NCI-H2081 (cell line): ENCODE measurements around the gene KRTAP19-1.

ENCODE experiments used
- DNase-seq, 2 experiments: peaks; one replicate each; lab custom pipeline; 2025; lab: John Stamatoyannopoulos, UW

KRTAP19-1 gene

GRCh38 chr21:30480145-30480544 is at the start of gene KRTAP19-1:
Gene KRTAP19-1, minus strand, starts transcription at chr21:30480367. Its CDS starts 50 bp downstream, at chr21:30480317.
- no peak for DNase-seq

- DNase-seq = no peak
Measured at GRCh38 chr21:30518876-30519275, 38.7 kb upstream of the KRTAP19-1 start.

GRCh38 chr21:30515681-30516080 is 35.5 kb upstream of the KRTAP19-1 start:
- DNase-seq = no peak

GRCh38 chr21:30505621-30506205 is 25.5 kb upstream of the KRTAP19-1 start:
- DNase-seq = peak; percentile 33 to 46

DNA sequence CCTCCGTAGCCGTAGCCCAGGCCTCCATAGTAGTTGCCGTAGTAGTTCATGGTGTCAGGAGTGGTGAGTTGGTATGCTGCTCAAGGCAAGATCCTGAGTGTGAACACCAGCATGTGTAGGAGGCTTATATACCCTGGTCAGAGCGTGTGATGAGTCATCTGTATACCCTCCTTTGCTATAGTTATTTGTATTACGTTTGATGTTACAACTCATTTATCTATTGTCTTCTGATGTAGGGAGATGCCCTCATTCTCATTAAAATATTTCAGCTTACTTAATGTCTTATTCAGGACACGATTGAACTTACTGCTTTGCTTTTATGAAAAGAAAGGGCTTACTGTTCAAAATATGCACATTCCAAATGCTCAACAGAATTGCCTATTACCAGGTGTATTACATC is 21.9 kb upstream of the KRTAP19-1 start, which contains the start of gene KRTAP19-5:
Gene KRTAP19-5 (minus strand): TSS at position 101 of the 400 bp plus-strand sequence. CDS start 51 bp downstream, at position 50.
- DNase-seq = no peak

DNA sequence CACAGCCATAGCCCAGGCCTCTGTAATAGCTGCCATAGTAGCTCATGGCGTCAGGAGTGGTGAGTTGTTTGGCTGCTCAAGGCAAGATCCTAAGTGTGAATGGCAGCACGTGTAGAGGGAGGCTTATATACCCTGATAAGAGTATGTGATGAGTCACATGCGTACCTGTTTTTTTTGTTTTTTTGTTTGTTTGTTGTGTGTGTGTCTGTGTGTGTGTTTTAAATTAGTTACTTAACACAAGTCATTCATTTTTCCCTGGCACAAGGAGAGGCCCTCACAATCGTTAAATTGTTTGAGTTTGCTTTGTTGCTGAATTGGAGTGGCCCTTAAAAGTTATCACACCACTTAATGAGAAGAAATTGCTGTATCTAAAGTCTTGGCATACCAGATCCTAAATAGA is 16.9 kb upstream of the KRTAP19-1 start, which contains the start of gene KRTAP19-4:
Gene KRTAP19-4 (minus strand): TSS at position 101 of the 400 bp plus-strand sequence. CDS start 55 bp downstream, at position 46.
- DNase-seq = no peak

DNA sequence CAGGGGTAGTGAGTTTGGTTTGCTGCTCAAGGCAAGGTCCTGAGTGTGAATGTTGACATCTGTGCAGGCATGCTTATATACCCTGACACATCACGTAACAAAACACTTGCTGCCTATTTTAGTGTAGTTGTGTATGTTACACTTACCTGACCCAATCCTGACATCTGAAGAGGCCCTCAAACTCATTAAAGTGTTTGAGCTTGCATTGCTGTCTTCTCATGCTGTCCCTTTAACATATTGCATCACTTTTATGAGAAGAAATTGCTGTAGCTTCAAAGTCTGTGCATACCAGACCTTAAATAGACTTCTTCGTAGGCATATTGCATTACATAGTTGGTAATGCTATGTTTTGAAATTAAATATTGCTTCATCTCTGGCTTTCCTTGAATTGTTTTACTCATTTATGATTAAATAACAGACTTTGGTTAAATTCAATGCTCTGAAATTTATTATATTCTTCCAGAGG is 11.8 kb upstream of the KRTAP19-1 start, which contains the start of gene KRTAP19-3:
Gene KRTAP19-3 (minus strand): TSS at position 51 of the 466 bp plus-strand sequence. CDS start 56 bp downstream, outside the sequence.
- DNase-seq = no peak

GRCh38 chr21:30487336-30487735 is 7.2 kb upstream of the KRTAP19-1 start, which contains the start of gene KRTAP19-2:
Gene KRTAP19-2, minus strand, starts transcription at chr21:30487436. Its CDS starts 88 bp downstream, at chr21:30487348.
- no peak for DNase-seq

DNA sequence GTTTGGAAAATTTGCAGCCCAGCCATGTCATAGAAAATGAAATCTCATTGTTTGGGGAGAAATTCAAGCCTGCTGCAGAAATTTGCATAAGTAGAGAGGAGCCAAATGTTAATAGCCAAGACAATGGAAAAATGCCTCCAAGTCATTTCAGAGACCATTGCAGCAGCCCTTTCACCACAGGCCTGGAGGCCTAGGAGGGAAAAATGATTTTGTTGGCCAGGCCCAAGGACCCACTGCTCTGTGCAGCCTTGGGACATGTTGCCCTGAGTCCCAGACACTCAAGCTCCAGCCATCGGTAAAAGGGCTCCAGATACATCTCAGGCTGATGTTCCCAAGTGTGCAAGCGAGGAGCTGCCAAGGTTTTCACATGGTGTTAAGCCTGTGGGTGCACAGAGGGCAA is 6.0 kb upstream of the KRTAP19-1 start:
- no peak for DNase-seq

DNA sequence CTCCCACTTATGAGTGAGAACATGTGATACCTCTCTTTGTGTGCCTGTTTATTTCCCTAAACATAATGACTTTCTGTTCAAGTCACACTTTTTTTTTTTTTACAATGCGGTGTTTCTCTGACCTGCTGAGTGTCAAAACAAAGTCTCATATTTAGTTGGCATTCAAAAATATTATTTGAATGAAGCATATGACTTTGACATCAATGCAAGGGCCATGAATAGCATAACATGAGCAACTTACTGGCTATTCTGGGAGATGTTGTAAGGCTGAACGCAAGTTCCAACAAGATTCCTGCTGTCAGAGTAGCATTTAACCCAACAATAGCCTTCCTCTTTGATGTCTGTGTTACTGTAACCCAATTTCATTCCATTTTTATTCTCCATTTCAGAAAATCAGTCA is 2.0 kb upstream of the KRTAP19-1 start:
- DNase-seq = no peak

- DNase-seq = no peak
Measured at GRCh38 chr21:30479259-30479658, 908 bp downstream of the KRTAP19-1 start.

DNA sequence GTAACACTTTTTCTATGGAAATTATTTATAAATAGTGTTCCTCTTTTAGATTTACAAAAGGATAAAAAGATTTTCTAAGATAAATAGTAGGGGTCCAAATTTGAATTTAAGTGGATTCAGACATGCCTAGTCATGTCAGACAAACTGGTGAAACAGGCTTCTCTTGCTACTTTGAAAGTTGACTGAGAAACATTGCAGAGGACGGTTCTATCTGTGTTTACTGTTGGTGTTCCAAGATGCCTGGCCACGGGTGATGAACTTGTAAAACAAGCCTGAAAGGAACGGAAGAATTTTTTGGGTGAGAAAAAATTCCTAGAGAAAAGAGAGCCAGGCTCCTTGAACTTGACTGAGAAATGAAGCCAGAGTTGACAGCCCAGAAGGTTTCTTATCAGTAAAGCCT is 2.2 kb downstream of the KRTAP19-1 start:
- no peak for DNase-seq

DNA sequence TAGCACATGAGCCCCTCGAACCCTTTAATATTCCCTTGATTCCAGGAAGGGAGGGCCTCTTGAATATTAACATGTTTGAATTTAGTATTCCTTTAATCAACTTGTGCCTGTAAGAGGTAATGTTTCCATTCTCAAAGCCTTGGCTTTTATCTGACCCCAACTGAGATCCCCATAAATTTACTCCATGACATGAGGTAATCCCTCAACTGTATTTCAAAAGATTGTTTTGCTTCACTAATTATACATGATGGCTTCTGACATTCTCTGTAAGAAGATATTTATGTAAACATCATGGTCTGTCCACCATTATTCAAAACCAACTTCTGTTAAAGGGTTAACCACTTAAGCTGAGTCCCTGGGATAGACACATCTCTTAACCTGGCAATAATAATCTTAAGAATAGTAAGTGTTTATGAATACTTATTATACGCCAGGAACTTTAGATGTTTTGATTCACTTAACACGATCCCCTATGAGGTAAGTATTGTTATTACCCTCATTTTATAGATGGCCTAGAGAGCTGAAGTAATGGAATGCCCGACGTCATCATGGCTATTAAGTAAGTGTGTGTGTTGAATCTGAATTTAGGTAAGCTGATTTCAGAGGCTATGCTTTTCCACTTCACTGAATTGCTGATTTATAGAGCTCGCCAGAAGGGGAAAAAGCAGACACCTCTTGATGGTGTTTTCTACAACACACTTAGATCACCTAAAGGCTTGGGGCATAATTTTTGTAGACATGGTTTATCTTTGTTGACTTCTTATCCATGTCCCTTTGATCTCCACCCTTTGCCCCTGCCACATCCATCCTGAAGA is 11.1 kb downstream of the KRTAP19-1 start:
- DNase-seq = no peak

DNA sequence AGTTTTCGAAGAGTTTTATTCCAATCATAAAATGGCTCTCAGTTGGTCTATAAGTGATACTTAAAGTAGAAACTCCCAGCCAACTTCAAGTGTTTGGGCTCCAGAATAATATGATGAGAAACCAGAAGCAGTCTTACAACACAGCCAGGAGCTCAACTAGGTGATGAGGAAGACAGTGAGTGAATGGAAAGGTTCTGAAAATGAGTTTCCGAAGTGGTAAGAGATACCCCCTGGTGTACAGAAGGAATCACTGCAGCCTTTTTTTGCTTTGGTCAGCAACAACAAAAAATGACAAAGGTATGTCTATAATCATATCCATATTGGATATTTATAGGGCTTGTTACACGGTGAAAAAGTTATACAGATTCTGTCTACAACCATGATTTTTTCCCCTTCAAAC is 16.5 kb downstream of the KRTAP19-1 start:
- DNase-seq = no peak

DNA sequence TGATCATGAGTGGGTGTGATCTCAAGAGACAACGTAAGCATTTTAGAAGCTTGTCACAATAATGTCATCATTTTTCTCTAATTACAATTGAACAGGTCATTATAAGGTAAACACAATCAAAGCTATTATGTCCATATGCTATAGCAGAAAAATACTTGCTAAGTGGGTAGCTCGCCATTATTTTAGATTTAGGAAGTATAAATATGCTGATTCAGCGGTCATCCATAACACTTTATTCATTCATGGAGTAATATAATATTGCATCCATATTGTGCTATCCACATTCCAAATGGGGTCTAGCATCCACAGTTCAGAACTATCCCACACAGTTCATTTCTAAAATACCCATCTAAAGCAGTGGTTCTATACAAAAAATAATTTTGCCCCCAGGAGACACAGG is 31.7 kb downstream of the KRTAP19-1 start:
- DNase-seq = no peak

DNA sequence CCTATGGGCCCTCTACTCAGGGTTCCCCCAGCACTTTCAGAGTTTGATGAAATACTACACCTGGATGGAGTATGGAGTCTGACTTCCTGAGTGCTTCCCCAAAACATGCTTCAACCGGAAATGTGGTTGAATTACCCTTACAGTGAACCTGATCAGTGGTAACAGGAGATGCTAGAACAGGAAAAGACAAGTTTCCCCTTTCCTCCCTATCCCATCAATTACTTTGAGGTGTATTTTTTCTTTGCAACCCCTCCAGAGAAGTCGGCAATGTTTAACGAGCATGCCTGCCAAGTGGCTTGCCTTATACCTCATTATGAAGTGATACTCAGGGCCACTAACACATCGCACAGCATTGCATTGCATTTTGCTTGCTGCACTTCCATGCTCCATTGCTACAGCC is 33.1 kb downstream of the KRTAP19-1 start:
- DNase-seq = no peak

- no peak for DNase-seq
Measured at GRCh38 chr21:30444204-30444603, 36.0 kb downstream of the KRTAP19-1 start.

- no peak for DNase-seq
Measured at GRCh38 chr21:30443226-30443625, 36.9 kb downstream of the KRTAP19-1 start.

- DNase-seq = no peak
Measured at GRCh38 chr21:30439975-30440374, 40.2 kb downstream of the KRTAP19-1 start, which contains the start of gene KRTAP15-1. Gene KRTAP15-1, plus strand, starts transcription at chr21:30440275. Its CDS starts 53 bp downstream, at chr21:30440328.

- peak in 1 of 2 experiments; percentile 16 for DNase-seq
Measured at GRCh38 chr21:30437010-30437565, 43.1 kb downstream of the KRTAP19-1 start.

DNA sequence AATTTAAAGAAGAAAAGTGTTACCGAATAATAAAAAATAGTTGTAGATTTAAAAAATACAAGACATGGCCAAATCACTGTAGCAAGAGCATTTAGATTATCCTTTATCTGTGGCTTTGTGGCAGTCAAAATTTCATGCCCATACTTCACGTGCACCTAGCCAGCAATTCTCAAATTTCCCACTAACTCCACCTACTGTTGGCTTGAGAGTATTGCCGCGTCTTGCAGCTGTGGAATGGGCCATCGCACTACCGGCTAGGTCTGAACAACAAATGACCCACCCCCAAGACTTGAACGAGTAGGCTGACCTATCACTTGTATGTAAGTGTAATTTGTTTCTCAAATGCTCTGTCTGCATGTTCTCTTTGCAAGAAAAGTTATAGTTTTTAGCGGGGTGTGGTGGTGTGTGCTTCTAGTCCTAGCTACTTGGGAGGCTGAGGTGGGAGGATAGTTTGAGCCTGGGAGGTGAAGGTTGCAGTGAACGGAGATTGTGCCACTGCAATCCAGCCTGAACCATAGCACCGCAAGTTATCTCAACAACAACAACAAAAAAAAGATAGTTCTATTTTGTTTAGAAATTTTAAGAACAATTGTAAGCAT is 46.0 kb downstream of the KRTAP19-1 start:
- peak; percentile 18 to 34 for DNase-seq

GRCh38 chr21:30430170-30430655 is 50.0 kb downstream of the KRTAP19-1 start, which contains the start of gene KRTAP13-4:
Gene KRTAP13-4, plus strand, starts transcription at chr21:30430220. Its CDS starts 56 bp downstream, at chr21:30430276.
- DNase-seq = no peak
